ENCODE data around the gene EFCC1. TPM values are rescaled to one million over a fixed set of nuclear protein-coding genes. Genes with fewer than 3 reads are reported as not detected.

The EFCC1 gene
- total and polyA plus RNA-seq, 8 donors, result 0.56 to 6.1 (median 0.73) TPM

- no peak overlapping the region for H3K27ac ChIP-seq
- no peaks in the 10 kb centered on the region for H3K36me3 ChIP-seq
- H3K4me1 ChIP-seq, result no peaks in the 10 kb centered on the region
- no peak for TF ChIP-seq CTCF (IDR thresholded peaks at IDR 0.05)
- no peaks in the 10 kb centered on the region for H3K27me3 ChIP-seq
- ATAC-seq (no peak), FAIRE-seq (no peak), DNase-seq (peak in 1 of 6 donors; percentile 30)
- no peaks in the 10 kb centered on the region for H3K9me3 ChIP-seq
- no peak overlapping the region for H3K4me3 ChIP-seq
- WGBS, 2 donors, result 76 to 82% methylated on average over 10 of the region's 10 CpGs
- intact Hi-C loops (cut with DNase I), result no loop called here
These were observed 30.5 kb downstream of the EFCC1 start for GRCh38 chr3:129031476-129032215.

- Histone ChIP-seq H3K4me3 (no peak overlapping the region), H3K27ac (no peak overlapping the region), H3K9me3 (no peaks in the 10 kb centered on the region), H3K27me3 (no peaks in the 10 kb centered on the region), H3K36me3 (no peaks in the 10 kb centered on the region), H3K4me1 (no peaks in the 10 kb centered on the region)
- DNase-seq, result peak in 1 of 6 donors; percentile 51
- ATAC-seq, result no peak
- 82 to 86% methylated on average over 14 of the region's 14 CpGs for WGBS, 2 donors
- intact Hi-C loops (cut with DNase I), result no loop called here
- no peak for FAIRE-seq
- no peak for TF ChIP-seq CTCF (IDR thresholded peaks at IDR 0.05)
These were observed 31.6 kb downstream of the EFCC1 start for GRCh38 chr3:129032716-129033115.

GRCh38 chr3:129033151-129033550, 32.0 kb downstream of the EFCC1 start:
- no peak for TF ChIP-seq CTCF (IDR thresholded peaks at IDR 0.05)
- 70 to 80% methylated on average over 7 of the region's 7 CpGs for WGBS, 2 donors
- Histone ChIP-seq H3K4me3 (no peak overlapping the region), H3K27ac (no peak overlapping the region), H3K4me1 (no peaks in the 10 kb centered on the region), H3K36me3 (no peaks in the 10 kb centered on the region), H3K9me3 (no peaks in the 10 kb centered on the region), H3K27me3 (no peaks in the 10 kb centered on the region)
- FAIRE-seq, result no peak
- DNase-seq, result peak in 1 of 6 donors; percentile 45
- intact Hi-C loops (cut with DNase I), result no loop called here
- no peak for ATAC-seq

GRCh38 chr3:129033633-129034321, 32.7 kb downstream of the EFCC1 start:
- H3K4me3 ChIP-seq, result no peak overlapping the region

More at GRCh38 chr3:129033633-129034321, 32.7 kb downstream of the EFCC1 start:
- Histone ChIP-seq H3K27ac (no peak overlapping the region), H3K27me3 (no peaks in the 10 kb centered on the region), H3K9me3 (no peaks in the 10 kb centered on the region), H3K4me1 (no peaks in the 10 kb centered on the region), H3K36me3 (no peaks in the 10 kb centered on the region)
- no peak for TF ChIP-seq CTCF (IDR thresholded peaks at IDR 0.05)
- DNase-seq (peak in 1 of 6 donors; percentile 40), ATAC-seq (no peak), FAIRE-seq (no peak)
- intact Hi-C loops (cut with DNase I), result no loop called here
- 82 to 94% methylated on average over 12 of the region's 12 CpGs for WGBS, 2 donors

Measured in pancreas (tissue), 10 donors.